Osteocyte (in vitro differentiated cells): ENCODE results near the gene NME3. TPM values are rescaled to one million over a fixed set of nuclear protein-coding genes. Genes with fewer than 3 reads are reported as not detected.

ENCODE experiments used
- DNase-seq: peaks from one replicate; pipeline ENCODE4 v3.0.0; 2021; ENCODE audit warnings: mixed read lengths; ENCODE audit not compliant: unreplicated experiment; ENCODE audit errors: extremely low spot score
- H3K27ac Mint-ChIP-seq: one replicate; pipeline ENCODE4 v1.8.0; 2021; ENCODE audit warnings: mild to moderate bottlenecking, mixed read lengths; ENCODE audit not compliant: unreplicated experiment
- H3K27me3 Mint-ChIP-seq: one replicate; pipeline ENCODE4 v1.8.0; 2021; ENCODE audit warnings: mixed read lengths; ENCODE audit not compliant: unreplicated experiment
- H3K36me3 Mint-ChIP-seq: one replicate; pipeline ENCODE4 v1.8.0; 2021; ENCODE audit warnings: mixed read lengths; ENCODE audit not compliant: unreplicated experiment
- H3K4me1 Mint-ChIP-seq: one replicate; pipeline ENCODE4 v1.8.0; 2021; ENCODE audit warnings: mixed read lengths; ENCODE audit not compliant: unreplicated experiment
- H3K4me3 Mint-ChIP-seq: one replicate; pipeline ENCODE4 v1.8.0; 2021; ENCODE audit warnings: mild to moderate bottlenecking, moderate library complexity, mixed read lengths; ENCODE audit not compliant: unreplicated experiment
- H3K9me3 Mint-ChIP-seq: one replicate; pipeline ENCODE4 v1.8.0; 2021; ENCODE audit warnings: mixed read lengths; ENCODE audit not compliant: unreplicated experiment
- CTCF ChIP-seq: fragments of 200-600 bp; sonication (generic); IDR thresholded peaks from 2 replicates; pipeline ENCODE4 v1.5.0; 2021; ENCODE audit warnings: antibody characterized with exemption, mild to moderate bottlenecking, moderate library complexity
- total RNA-seq: library from RNA; stranded (reverse); gene quantifications from 2 replicates; pipeline ENCODE4 v1.2.1, GENCODE V29; 2021

The NME3 gene
- total RNA-seq, 1 donor from 2014 or later = 45.8 TPM

GRCh38 chr16:1772362-1772907 is 1.1 kb upstream of the NME3 start, which contains the start of gene EME2:
TSS of gene EME2 (plus strand) at chr16:1772810. CDS start at chr16:1773228, 418 bp downstream.
- TF ChIP-seq CTCF = no peak
- no peak for DNase-seq
- Mint-ChIP-seq H3K4me3 (peak within 1 kb of the TSS; percentile 91), H3K27me3 (no peaks in the 10 kb centered on the region), H3K27ac (peak within 1 kb of the TSS; percentile 83), H3K4me1 (peaks cover 20% of the 10 kb centered on the region), H3K36me3 (peaks cover 5% of the 10 kb centered on the region), H3K9me3 (no peaks in the 10 kb centered on the region)

GRCh38 chr16:1771864-1772361 is 570 bp upstream of the NME3 start:
- DNase-seq = no peak
- no peaks in the 10 kb centered on the region for H3K27me3 Mint-ChIP-seq
- no peak for TF ChIP-seq CTCF
- peak overlapping the region; percentile 83 for H3K27ac Mint-ChIP-seq
- no peaks in the 10 kb centered on the region for H3K9me3 Mint-ChIP-seq
- peaks cover 5% of the 10 kb centered on the region for H3K36me3 Mint-ChIP-seq
- H3K4me3 Mint-ChIP-seq = peak overlapping the region; percentile 91
- peaks cover 20% of the 10 kb centered on the region for H3K4me1 Mint-ChIP-seq

GRCh38 chr16:1770328-1771187 is 785 bp downstream of the NME3 start:
- DNase-seq = no peak
- Mint-ChIP-seq H3K27ac (no peak overlapping the region), H3K4me3 (peak overlapping the region; percentile 66), H3K27me3 (no peaks in the 10 kb centered on the region), H3K9me3 (no peaks in the 10 kb centered on the region), H3K4me1 (peaks cover 20% of the 10 kb centered on the region), H3K36me3 (peaks cover 5% of the 10 kb centered on the region)
- no peak for TF ChIP-seq CTCF

- no peak for DNase-seq
- Mint-ChIP-seq H3K4me3 (peak overlapping the region; percentile 52), H3K27ac (no peak overlapping the region), H3K9me3 (no peaks in the 10 kb centered on the region), H3K4me1 (peaks cover 16% of the 10 kb centered on the region), H3K36me3 (peaks cover 5% of the 10 kb centered on the region), H3K27me3 (no peaks in the 10 kb centered on the region)
- no peak for TF ChIP-seq CTCF
Observed at GRCh38 chr16:1769402-1770300, 1.7 kb downstream of the NME3 start.
